MG63 (cell line): ENCODE results near the gene CFAP157. TPM values are rescaled to one million over a fixed set of nuclear protein-coding genes. Genes with fewer than 3 reads are reported as not detected.

Source experiments
- DNase-seq: peaks from one replicate; pipeline ENCODE4 v3.0.0-alpha.2; 2020
- H3K27me3 ChIP-seq: fragments of 250-450 bp; sonication (Bioruptor Pico); 2 replicates; pipeline ENCODE4 v1.5.1; 2020; ENCODE audit warnings: mild to moderate bottlenecking, moderate library complexity
- H3K36me3 ChIP-seq: fragments of 250-450 bp; sonication (Bioruptor Pico); 2 replicates; pipeline ENCODE4 v1.5.1; 2020; ENCODE audit warnings: mild to moderate bottlenecking, moderate library complexity
- H3K4me3 ChIP-seq: fragments of 250-450 bp; sonication (Bioruptor Pico); 2 replicates; pipeline ENCODE4 v1.5.1; 2020; ENCODE audit warnings: mild to moderate bottlenecking, moderate library complexity
- H3K9me3 ChIP-seq: fragments of 250-450 bp; sonication (Bioruptor Pico); 2 replicates; pipeline ENCODE4 v1.5.1; 2020; ENCODE audit warnings: mild to moderate bottlenecking, moderate library complexity
- total RNA-seq: library from RNA; depleted of rRNA; stranded (reverse); fragments of >200 nt; shearing (Covaris generic); gene quantifications from 2 replicates; pipeline ENCODE4 v1.2.3, GENCODE V29; 2014; ENCODE audit warnings: low replicate concordance

CFAP157 gene
- total RNA-seq, 1 experiment from 2014 or later = not detected

GRCh38 chr9:127722055-127722745, 15.4 kb downstream of the CFAP157 start:
- DNase-seq = no peak
- H3K36me3 ChIP-seq = no peaks in the 10 kb centered on the region

GRCh38 chr9:127723013-127723412, 16.2 kb downstream of the CFAP157 start:
- H3K36me3 ChIP-seq = no peaks in the 10 kb centered on the region
- H3K4me3 ChIP-seq = no peak overlapping the region
- no peak for DNase-seq

More at GRCh38 chr9:127722055-127722745, 15.4 kb downstream of the CFAP157 start:
- Histone ChIP-seq H3K27me3 (no peaks in the 10 kb centered on the region), H3K9me3 (no peaks in the 10 kb centered on the region), H3K4me3 (no peak overlapping the region)

GRCh38 chr9:127723444-127723843, 16.7 kb downstream of the CFAP157 start:
- no peak overlapping the region for H3K4me3 ChIP-seq
- H3K27me3 ChIP-seq = no peaks in the 10 kb centered on the region
- DNase-seq = peak; percentile 95
- no peaks in the 10 kb centered on the region for H3K36me3 ChIP-seq
- H3K9me3 ChIP-seq = no peaks in the 10 kb centered on the region

More at GRCh38 chr9:127723013-127723412, 16.2 kb downstream of the CFAP157 start:
- Histone ChIP-seq H3K27me3 (no peaks in the 10 kb centered on the region), H3K9me3 (no peaks in the 10 kb centered on the region)

- no peaks in the 10 kb centered on the region for H3K27me3 ChIP-seq
- H3K4me3 ChIP-seq = no peak overlapping the region
- DNase-seq = no peak
- H3K36me3 ChIP-seq = no peaks in the 10 kb centered on the region
- H3K9me3 ChIP-seq = no peaks in the 10 kb centered on the region
These were observed 17.2 kb downstream of the CFAP157 start for GRCh38 chr9:127724012-127724411.

GRCh38 chr9:127726871-127727270, 20.1 kb downstream of the CFAP157 start:
- Histone ChIP-seq H3K36me3 (no peaks in the 10 kb centered on the region), H3K27me3 (no peaks in the 10 kb centered on the region), H3K9me3 (no peaks in the 10 kb centered on the region), H3K4me3 (no peak overlapping the region)
- DNase-seq = no peak

- H3K9me3 ChIP-seq = no peaks in the 10 kb centered on the region
- H3K4me3 ChIP-seq = no peak overlapping the region
- no peaks in the 10 kb centered on the region for H3K36me3 ChIP-seq
- no peak for DNase-seq
- no peaks in the 10 kb centered on the region for H3K27me3 ChIP-seq
These were observed 22.0 kb downstream of the CFAP157 start for GRCh38 chr9:127728808-127729207.

GRCh38 chr9:127729522-127730256, 22.9 kb downstream of the CFAP157 start:
- no peak overlapping the region for H3K4me3 ChIP-seq
- DNase-seq = no peak
- no peaks in the 10 kb centered on the region for H3K9me3 ChIP-seq
- H3K36me3 ChIP-seq = no peaks in the 10 kb centered on the region
- H3K27me3 ChIP-seq = no peaks in the 10 kb centered on the region

- no peaks in the 10 kb centered on the region for H3K9me3 ChIP-seq
- H3K36me3 ChIP-seq = no peaks in the 10 kb centered on the region
- H3K27me3 ChIP-seq = no peaks in the 10 kb centered on the region
- no peak overlapping the region for H3K4me3 ChIP-seq
- DNase-seq = no peak
These were observed 23.5 kb downstream of the CFAP157 start for GRCh38 chr9:127730262-127730661.

GRCh38 chr9:127730799-127731410, 24.1 kb downstream of the CFAP157 start:
- DNase-seq = no peak
- H3K4me3 ChIP-seq = no peak overlapping the region

GRCh38 chr9:127731938-127732337, 25.1 kb downstream of the CFAP157 start:
- Histone ChIP-seq H3K27me3 (no peaks in the 10 kb centered on the region), H3K36me3 (no peaks in the 10 kb centered on the region), H3K9me3 (no peaks in the 10 kb centered on the region), H3K4me3 (no peak overlapping the region)
- DNase-seq = no peak

More at GRCh38 chr9:127730799-127731410, 24.1 kb downstream of the CFAP157 start:
- no peaks in the 10 kb centered on the region for H3K36me3 ChIP-seq
- H3K27me3 ChIP-seq = no peaks in the 10 kb centered on the region
- H3K9me3 ChIP-seq = no peaks in the 10 kb centered on the region

- no peak overlapping the region for H3K4me3 ChIP-seq
- no peak for DNase-seq
- no peaks in the 10 kb centered on the region for H3K9me3 ChIP-seq
- H3K27me3 ChIP-seq = no peaks in the 10 kb centered on the region
- no peaks in the 10 kb centered on the region for H3K36me3 ChIP-seq
These were observed 25.7 kb downstream of the CFAP157 start for GRCh38 chr9:127732444-127732843.

- no peak for DNase-seq
- H3K27me3 ChIP-seq = no peaks in the 10 kb centered on the region
- H3K36me3 ChIP-seq = no peaks in the 10 kb centered on the region
- H3K9me3 ChIP-seq = no peaks in the 10 kb centered on the region
- H3K4me3 ChIP-seq = no peak overlapping the region
These were observed 26.8 kb downstream of the CFAP157 start for GRCh38 chr9:127733614-127734013.

- no peak for DNase-seq
- H3K4me3 ChIP-seq = peak overlapping the region; percentile 68
- no peaks in the 10 kb centered on the region for H3K27me3 ChIP-seq
- H3K9me3 ChIP-seq = no peaks in the 10 kb centered on the region
- H3K36me3 ChIP-seq = no peaks in the 10 kb centered on the region
These were observed 27.5 kb downstream of the CFAP157 start for GRCh38 chr9:127734247-127734746.

GRCh38 chr9:127734747-127735529, 28.1 kb downstream of the CFAP157 start, which contains the start of gene TOR2A:
Gene TOR2A (minus strand): TSS chr9:127735294. CDS start chr9:127735270, 24 bp downstream.
- peak; percentile 95 for DNase-seq
- Histone ChIP-seq H3K4me3 (peak within 1 kb of the TSS; percentile 68), H3K36me3 (no peaks in the 10 kb centered on the region), H3K9me3 (no peaks in the 10 kb centered on the region), H3K27me3 (no peaks in the 10 kb centered on the region)

GRCh38 chr9:127735530-127736185, 28.9 kb downstream of the CFAP157 start:
- Histone ChIP-seq H3K9me3 (no peaks in the 10 kb centered on the region), H3K4me3 (peak overlapping the region; percentile 68), H3K27me3 (no peaks in the 10 kb centered on the region), H3K36me3 (no peaks in the 10 kb centered on the region)
- no peak for DNase-seq

- H3K36me3 ChIP-seq = no peaks in the 10 kb centered on the region
- no peak overlapping the region for H3K4me3 ChIP-seq
- H3K27me3 ChIP-seq = no peaks in the 10 kb centered on the region
- H3K9me3 ChIP-seq = no peaks in the 10 kb centered on the region
- DNase-seq = no peak
These were observed 31.9 kb downstream of the CFAP157 start for GRCh38 chr9:127738666-127739065.
